Ectodermal cell (in vitro differentiated cells): Measurements from ENCODE around the gene GNG7.
"Not testable (repeated sequence)": the region's sequence is repeated elsewhere in the genome, so short reads cannot be mapped to it uniquely, and the experiment has no call there.

ENCODE experiments used
- H3K27ac ChIP-seq: 2 replicates; pipeline ENCODE4 v1.7.0; 2013; ENCODE audit warnings: mild to moderate bottlenecking, low read depth, low read length; ENCODE audit not compliant: insufficient read depth, poor library complexity, severe bottlenecking
- H3K27me3 ChIP-seq: 2 replicates; pipeline ENCODE4 v1.7.0; 2013; ENCODE audit warnings: mild to moderate bottlenecking, low read length; ENCODE audit not compliant: insufficient read depth, control insufficient read depth, poor library complexity, severe bottlenecking
- H3K36me3 ChIP-seq: one replicate; pipeline ENCODE4 v1.7.0; 2013; ENCODE audit warnings: low read length; ENCODE audit not compliant: control insufficient read depth, insufficient read depth
- H3K4me1 ChIP-seq: one replicate; pipeline ENCODE4 v1.7.0; 2013; ENCODE audit warnings: low read length; ENCODE audit not compliant: control insufficient read depth, insufficient read depth
- H3K4me3 ChIP-seq: 2 replicates; pipeline ENCODE4 v1.7.0; 2013; ENCODE audit warnings: low read depth, low read length, control low read depth; ENCODE audit not compliant: insufficient read depth
- H3K9me3 ChIP-seq: 2 replicates; pipeline ENCODE4 v1.7.0; 2013; ENCODE audit warnings: mild to moderate bottlenecking, low read length, moderate library complexity; ENCODE audit not compliant: control insufficient read depth
- WGBS, 2 experiments: methylation state at CpG; one replicate each; pipeline ENCODE4 v1.1.7; 2013; ENCODE audit warnings: missing lambda C conversion rate in 2 of 2; 5-methylcytosine and 5-hydroxymethylcytosine counted together

The GNG7 gene

DNA sequence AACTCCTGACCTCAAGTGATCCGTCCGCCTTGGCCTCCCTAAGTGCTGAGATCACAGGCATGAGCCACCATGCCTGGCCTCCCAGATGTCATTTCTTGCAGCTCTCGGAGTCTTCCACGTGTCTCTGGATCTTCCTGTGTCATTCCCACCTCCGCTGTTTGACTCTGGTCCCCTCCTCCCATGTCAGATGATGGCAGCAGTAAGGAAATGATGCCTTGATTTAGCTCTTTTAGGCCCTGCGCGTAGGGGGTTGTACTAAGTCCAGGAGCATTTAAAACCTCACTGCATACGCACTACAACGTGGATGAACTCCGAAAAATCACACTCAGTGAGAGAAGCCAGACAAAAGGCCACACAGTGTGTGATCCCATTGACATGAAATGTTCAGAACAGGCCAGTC is 113.1 kb downstream of the GNG7 start:
- no peaks in the 10 kb centered on the region for H3K36me3 ChIP-seq
- H3K9me3 ChIP-seq: no peaks in the 10 kb centered on the region
- peaks cover 11% of the 10 kb centered on the region for H3K4me1 ChIP-seq
- H3K27ac ChIP-seq: no peak overlapping the region
- H3K27me3 ChIP-seq: peaks cover 8% of the 10 kb centered on the region
- WGBS, 2 experiments: 91 to 93% methylated on average over 10 of the region's 10 CpGs
- H3K4me3 ChIP-seq: no peak overlapping the region

DNA sequence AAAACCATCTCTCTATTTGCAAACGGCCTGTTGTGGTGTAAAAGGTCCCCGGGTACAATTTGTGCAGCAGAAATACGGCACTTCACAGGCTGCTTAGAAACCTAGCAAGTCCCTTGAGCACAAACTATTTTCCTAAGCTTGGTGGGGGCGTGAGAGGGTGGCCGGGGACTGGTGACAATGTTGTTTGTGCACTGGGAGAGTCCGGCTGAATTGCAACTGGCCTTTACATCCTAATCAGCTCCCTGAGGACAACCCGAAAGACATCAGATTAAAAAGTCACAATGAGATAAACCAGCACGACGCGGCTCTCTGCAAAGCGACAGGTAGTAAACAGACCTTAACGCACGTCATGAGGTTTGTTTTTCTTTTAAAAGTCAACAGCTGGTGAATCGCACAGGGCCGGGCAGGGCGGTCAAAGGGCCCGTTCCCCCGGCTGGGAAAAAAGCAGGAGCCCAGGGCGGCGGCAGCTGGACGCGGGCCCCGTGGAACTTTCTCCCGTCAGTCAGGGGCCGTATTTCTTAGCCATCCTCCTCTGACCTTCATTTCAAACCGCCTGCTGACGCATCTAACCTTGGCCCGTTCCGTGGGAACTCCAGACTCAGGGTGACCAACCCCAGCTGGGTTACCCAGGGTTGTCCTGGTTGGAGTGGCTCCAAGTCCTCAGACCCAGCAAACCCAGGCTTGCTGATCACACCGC is 114.3 kb downstream of the GNG7 start:
- 78% methylated on average over 30 of the region's 30 CpGs for whole genome bisulfite sequencing, 2 experiments
- peaks cover 8% of the 10 kb centered on the region for H3K27me3 ChIP-seq
- no peak overlapping the region for H3K4me3 ChIP-seq
- H3K36me3 ChIP-seq: no peaks in the 10 kb centered on the region
- H3K9me3 ChIP-seq: no peaks in the 10 kb centered on the region
- H3K4me1 ChIP-seq: peaks cover 11% of the 10 kb centered on the region
- no peak overlapping the region for H3K27ac ChIP-seq

- Histone ChIP-seq H3K9me3 (no peaks in the 10 kb centered on the region), H3K27me3 (peaks cover 8% of the 10 kb centered on the region), H3K4me3 (no peak overlapping the region), H3K36me3 (no peaks in the 10 kb centered on the region), H3K4me1 (peaks cover 11% of the 10 kb centered on the region), H3K27ac (no peak overlapping the region)
- 49% methylated on average over 32 of the region's 32 CpGs for WGBS, 2 experiments
These were observed 115.3 kb downstream of the GNG7 start for GRCh38 chr19:2587001-2587719.

GRCh38 chr19:2586196-2586595 is 116.3 kb downstream of the GNG7 start:
- Histone ChIP-seq H3K27ac (no peak overlapping the region), H3K9me3 (peaks cover 2% of the 10 kb centered on the region), H3K4me3 (no peak overlapping the region), H3K36me3 (no peaks in the 10 kb centered on the region), H3K27me3 (peaks cover 8% of the 10 kb centered on the region), H3K4me1 (peaks cover 11% of the 10 kb centered on the region)
- WGBS, 2 experiments: 55 to 60% methylated on average over 9 of the region's 9 CpGs

DNA sequence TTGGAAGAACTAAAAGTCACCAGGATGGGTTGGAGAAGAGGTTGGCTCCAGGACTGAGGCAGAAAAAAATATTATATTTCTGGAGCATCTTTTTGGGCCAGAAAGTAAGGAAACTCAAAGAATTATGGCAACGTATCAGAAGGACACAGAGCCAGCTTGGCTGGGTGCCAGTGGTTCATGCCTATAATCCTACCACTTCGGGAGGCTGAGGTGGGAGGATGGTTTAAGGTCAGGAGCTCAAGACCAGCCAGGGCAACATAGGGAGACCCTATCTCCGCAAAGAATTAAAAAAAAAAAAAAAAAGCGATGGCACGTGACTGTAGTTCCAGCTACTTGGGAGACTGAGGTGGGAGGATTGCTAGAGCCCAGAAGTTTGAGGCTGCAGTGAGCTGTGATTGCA is 118.5 kb downstream of the GNG7 start:
- Histone ChIP-seq H3K9me3 (peaks cover 2% of the 10 kb centered on the region), H3K4me1 (peaks cover 11% of the 10 kb centered on the region), H3K36me3 (no peaks in the 10 kb centered on the region), H3K27ac (no peak overlapping the region), H3K4me3 (no peak overlapping the region), H3K27me3 (peaks cover 8% of the 10 kb centered on the region)
- WGBS, 2 experiments: 70 to 72% methylated on average over 5 of the region's 5 CpGs

DNA sequence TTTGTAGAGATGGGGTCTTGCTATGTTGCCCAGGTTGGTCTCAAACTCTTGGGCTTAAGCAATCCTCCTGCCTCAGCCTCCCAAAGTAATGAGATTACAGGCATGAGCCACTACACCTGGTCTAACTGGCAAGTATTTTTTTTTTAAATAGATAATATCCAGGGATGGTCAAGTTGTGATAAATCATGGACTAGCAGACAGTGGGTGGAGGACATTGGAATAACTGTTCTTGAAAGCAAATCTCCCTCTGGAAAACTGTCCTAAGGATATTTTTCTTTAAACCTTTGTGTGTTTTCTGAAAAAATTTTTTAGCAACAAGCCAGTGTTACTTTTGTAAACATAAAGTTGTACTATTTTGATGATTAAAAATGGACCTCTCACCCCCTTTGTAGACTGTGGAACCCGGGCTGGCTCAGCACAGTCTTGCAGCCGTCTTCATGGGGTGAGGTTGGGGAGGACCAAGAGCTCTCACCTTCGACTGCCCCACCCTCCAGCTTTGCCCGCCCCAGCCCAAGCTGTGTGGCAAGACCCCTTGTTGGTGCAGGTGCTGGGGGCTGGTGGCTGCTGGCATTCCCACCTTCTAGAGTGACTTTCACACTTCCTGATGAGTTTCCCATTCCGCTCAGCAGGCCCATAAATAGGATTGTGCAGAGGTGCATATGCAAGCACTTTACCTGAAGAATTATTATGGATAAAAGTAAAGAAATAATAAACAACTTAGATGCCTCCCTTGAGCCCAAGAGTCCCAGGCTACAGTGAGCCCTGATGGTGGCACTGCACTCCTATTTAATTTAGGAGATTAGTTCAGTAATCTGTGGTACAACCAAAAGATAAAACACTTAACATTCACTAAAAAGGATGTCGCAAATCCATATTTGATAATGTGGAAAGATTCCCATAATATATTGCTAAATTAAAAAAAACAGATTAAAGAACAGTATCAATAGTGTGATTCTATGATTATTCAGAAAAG is 119.2 kb downstream of the GNG7 start:
- peaks cover 11% of the 10 kb centered on the region for H3K27me3 ChIP-seq
- no peak overlapping the region for H3K4me3 ChIP-seq
- peaks cover 2% of the 10 kb centered on the region for H3K9me3 ChIP-seq
- H3K4me1 ChIP-seq: peaks cover 11% of the 10 kb centered on the region
- WGBS, 2 experiments: 63 to 92% methylated on average over 3 to 4 of the region's 6 CpGs
- no peaks in the 10 kb centered on the region for H3K36me3 ChIP-seq
- no peak overlapping the region for H3K27ac ChIP-seq

GRCh38 chr19:2580396-2580795 is 122.1 kb downstream of the GNG7 start:
- H3K36me3 ChIP-seq, H3K4me3 ChIP-seq, H3K4me1 ChIP-seq, H3K9me3 ChIP-seq, H3K27me3 ChIP-seq, H3K27ac ChIP-seq: not testable (repeated sequence)
- 93 to 95% methylated on average over 5 of the region's 5 CpGs for WGBS, 2 experiments

DNA sequence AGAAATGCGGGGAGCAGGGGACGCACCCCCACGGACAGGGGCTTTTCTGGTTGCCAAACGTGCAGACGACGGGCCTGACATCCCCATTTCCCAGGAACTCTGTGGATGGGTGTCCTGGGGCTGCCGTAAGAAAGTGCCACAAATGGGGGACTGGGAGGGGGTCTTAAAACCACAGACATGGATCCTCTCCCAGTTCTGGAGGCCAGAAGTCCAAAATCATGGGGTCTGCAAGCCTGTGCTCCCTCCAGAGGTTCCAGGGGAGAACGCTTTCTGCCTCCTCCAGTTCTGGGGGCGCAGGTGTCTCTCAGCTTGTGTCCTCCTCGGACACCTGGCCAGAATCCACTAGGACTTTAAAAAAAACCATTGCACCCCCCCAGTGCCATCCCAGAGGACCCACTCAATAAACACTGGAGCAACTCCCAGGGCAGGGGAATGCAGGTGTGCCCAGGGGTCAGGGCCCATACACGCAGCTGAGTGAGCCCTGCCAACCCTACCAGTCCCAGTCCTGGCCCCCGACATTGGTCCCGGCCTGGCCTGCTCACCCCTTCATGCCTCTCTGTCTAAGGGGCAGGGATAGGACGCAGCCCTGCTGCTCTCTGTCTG is 122.7 kb downstream of the GNG7 start:
- no peak overlapping the region for H3K4me3 ChIP-seq
- no peaks in the 10 kb centered on the region for H3K4me1 ChIP-seq
- no peaks in the 10 kb centered on the region for H3K36me3 ChIP-seq
- 36 to 37% methylated on average over 14 of the region's 14 CpGs for WGBS, 2 experiments
- H3K27ac ChIP-seq: no peak overlapping the region
- peaks cover 3% of the 10 kb centered on the region for H3K27me3 ChIP-seq
- H3K9me3 ChIP-seq: peaks cover 2% of the 10 kb centered on the region

DNA sequence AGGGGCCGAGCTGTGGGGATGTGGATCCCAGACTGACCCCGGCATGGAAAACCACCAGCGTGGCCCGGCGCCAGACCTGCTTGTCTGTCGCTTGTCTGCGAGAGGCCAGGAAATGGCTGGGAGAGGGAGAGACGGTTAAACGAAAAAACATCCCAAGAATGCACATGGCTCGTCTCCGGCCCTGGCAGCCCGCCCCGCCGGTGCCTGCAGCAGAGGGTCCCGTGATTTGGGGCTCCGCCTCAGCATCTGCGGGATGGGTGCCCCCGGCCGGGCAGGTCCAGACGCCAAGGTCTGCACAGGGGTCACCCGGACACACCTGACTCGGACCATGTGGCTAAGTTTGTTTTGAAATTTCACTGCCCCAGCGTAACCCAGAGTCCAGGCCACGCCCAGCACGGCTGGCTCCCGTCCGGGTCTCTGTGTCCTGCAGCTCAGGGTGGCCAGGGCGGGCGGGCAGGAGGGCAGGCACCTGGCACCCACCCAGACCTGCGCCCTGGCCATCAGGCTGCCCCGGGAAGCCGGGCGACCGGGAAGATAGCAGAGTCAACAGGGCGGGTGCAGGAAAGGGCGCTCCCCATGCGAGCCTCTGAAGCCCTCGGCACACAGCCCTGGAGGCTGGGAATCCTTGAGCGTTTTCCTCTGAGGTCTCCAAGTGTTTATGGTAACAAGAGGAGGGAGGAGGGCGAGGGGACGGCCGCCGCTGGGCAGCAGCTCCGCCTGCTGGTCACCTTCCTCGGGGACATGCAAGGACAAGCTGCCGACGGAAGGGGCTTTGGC is 123.4 kb downstream of the GNG7 start:
- H3K27ac ChIP-seq: no peak overlapping the region
- peaks cover 2% of the 10 kb centered on the region for H3K9me3 ChIP-seq
- WGBS, 2 experiments: 1% methylated on average over 47 of the region's 47 CpGs
- no peaks in the 10 kb centered on the region for H3K4me1 ChIP-seq
- peak overlapping the region; percentile 55 for H3K4me3 ChIP-seq
- H3K27me3 ChIP-seq: peaks cover 3% of the 10 kb centered on the region
- H3K36me3 ChIP-seq: no peaks in the 10 kb centered on the region
